Esophagus muscularis mucosa (tissue), 4 donors: ENCODE results near the gene SLCO4A1. TPM values are rescaled to one million over a fixed set of nuclear protein-coding genes. Genes with fewer than 3 reads are reported as not detected.

Source experiments
- DNase-seq: peaks from one replicate; pipeline ENCODE4 v3.0.0-alpha.2; 2017; ENCODE audit errors: extremely low spot score
- H3K27ac ChIP-seq, 4 donors: fragments of 200-600 bp; sonication (generic); replicated peaks in 1 of 4; 1 replicate in 3 of 4; 2 replicates in 1 of 4; pipeline ENCODE4 v1.5.1; 2016 to 2019; ENCODE audit warnings: mild to moderate bottlenecking in 1 of 4
- H3K27me3 ChIP-seq, 4 donors: fragments of 200-600 bp; sonication (generic); one replicate each; pipeline versions ENCODE4 v1.5.1 to v1.6.0; 2016 to 2019
- H3K36me3 ChIP-seq, 4 donors: fragments of 200-600 bp; sonication (generic); one replicate each; pipeline ENCODE4 v1.5.1; 2016 to 2019
- H3K4me1 ChIP-seq, 4 donors: fragments of 200-600 bp; sonication (generic); one replicate each; pipeline ENCODE4 v1.5.1; 2016 to 2019
- H3K4me3 ChIP-seq, 4 donors: fragments of 200-600 bp; sonication (generic); 1 replicate in 2 of 4; 2 replicates in 2 of 4; pipeline ENCODE4 v1.5.1; 2016 to 2019; ENCODE audit warnings: mild to moderate bottlenecking in 4 of 4, moderate library complexity in 1 of 4
- H3K9me3 ChIP-seq, 4 donors: fragments of 200-600 bp; sonication (generic); 1 replicate in 3 of 4; 2 replicates in 1 of 4; pipeline ENCODE4 v1.5.1; 2016 to 2019
- CTCF ChIP-seq, 3 experiments: fragments of 200-600 bp in 2 of 3; fragments of 450-650 bp in 1 of 3; sonication (generic) in 2 of 3; IDR thresholded peaks; one replicate each; pipeline ENCODE4 v1.5.1; 2017 to 2019; ENCODE audit warnings: antibody characterized with exemption in 3 of 3, mild to moderate bottlenecking in 2 of 3, moderate library complexity in 1 of 3
- EP300 ChIP-seq: sonication (generic); formaldehyde crosslinking; IDR thresholded peaks from one replicate; pipeline ENCODE4 v1.6.1; 2017; ENCODE audit warnings: antibody characterized with exemption
- POLR2A ChIP-seq: fragments of 450-650 bp; IDR thresholded peaks from one replicate; pipeline ENCODE4 v1.6.1; 2017; ENCODE audit warnings: antibody characterized with exemption, moderate library complexity, mild to moderate bottlenecking, low read depth
- POLR2AphosphoS5 ChIP-seq, 2 donors: sonication (generic); formaldehyde crosslinking; IDR thresholded peaks; one replicate each; pipeline ENCODE4 v1.6.1; 2017; ENCODE audit warnings: antibody characterized with exemption in 2 of 2
- WGBS: methylation state at CpG from one replicate; pipeline ENCODE4 v1.1.5; 2018; 5-methylcytosine and 5-hydroxymethylcytosine counted together
- intact Hi-C: fragments of 100-400 bp; cut with DNase I; formaldehyde crosslinking; loops from one replicate; pipeline ENCODE4 v1.15.1; 2023
- total RNA-seq, 4 donors: library from RNA; depleted of rRNA; stranded (reverse); fragments of >200 nt; gene quantifications; one replicate each; pipeline versions ENCODE4 v1.1.0 to v1.2.1, GENCODE V29; 2016

Gene SLCO4A1
- total RNA-seq, 4 donors from 2014 or later: 10.0 to 42.4 (median 30.1) TPM

DNA sequence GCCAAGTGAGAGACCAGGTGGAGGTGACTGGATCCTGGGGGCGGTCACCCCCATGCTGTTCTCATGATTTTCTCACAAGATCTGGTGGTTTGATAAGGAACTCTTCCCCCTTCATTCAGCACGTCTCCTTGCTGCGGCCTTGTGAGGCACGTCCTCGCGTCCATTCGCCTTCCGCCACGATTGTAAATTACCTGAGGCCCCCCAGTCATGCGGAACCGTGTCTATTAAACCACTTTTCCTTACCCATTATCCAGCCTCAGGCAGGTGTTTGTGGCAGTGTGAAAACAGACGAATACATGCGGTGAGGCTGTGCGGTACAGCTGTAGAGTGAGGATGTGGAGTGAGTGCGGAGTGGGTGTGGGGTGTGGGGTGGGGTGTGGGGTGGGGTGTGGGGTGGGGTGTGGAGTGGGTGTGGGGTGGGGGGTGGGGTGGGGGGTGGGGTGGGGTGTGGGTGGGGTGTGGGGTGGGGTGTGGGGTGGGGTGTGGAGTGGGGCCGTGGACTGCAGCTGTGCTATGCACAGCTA is 54.2 kb downstream of the SLCO4A1 start:
- Histone ChIP-seq H3K36me3 (no peaks in the 10 kb centered on the region), H3K9me3 (no peaks in the 10 kb centered on the region), H3K27ac (no peak overlapping the region), H3K4me1 (peaks cover 0 to 8% (median 0%) of the 10 kb centered on the region in 4 donors), H3K27me3 (peaks cover 0 to 24% (median 2%) of the 10 kb centered on the region in 4 donors), H3K4me3 (no peak overlapping the region)
- 88% methylated on average over 14 of the region's 16 CpGs for WGBS
- intact Hi-C loops: no loop called here
- DNase-seq: no peak
- TF ChIP-seq CTCF (IDR thresholded peaks at IDR 0.05) (no peak), POLR2A (no peak), EP300 (no peak), POLR2AphosphoS5 (IDR thresholded peaks at IDR 0.05) (no peak)

DNA sequence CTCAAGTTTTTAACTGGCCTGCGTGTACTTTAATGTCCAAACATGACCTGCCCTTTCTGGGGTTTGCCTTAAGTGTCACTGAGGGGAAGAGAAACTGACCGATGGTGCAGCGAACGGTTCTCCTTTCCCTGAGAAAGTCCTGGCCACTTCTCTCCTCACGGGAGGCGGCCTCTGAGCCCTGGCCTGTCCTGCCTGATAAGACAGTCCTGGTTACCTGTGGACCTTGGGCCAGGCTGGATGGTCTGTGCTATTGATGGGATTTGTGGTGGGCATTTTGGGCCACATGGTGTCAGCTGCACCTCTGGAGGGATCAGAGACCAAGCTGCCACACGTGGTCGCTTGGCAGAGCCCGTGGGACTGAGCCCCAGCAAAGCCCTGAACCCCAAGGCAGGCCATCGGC is 54.7 kb downstream of the SLCO4A1 start:
- 77% methylated on average over 6 of the region's 10 CpGs for WGBS
- H3K27ac ChIP-seq: peak overlapping the region in 1 of 4 donors; percentile 31

DNA sequence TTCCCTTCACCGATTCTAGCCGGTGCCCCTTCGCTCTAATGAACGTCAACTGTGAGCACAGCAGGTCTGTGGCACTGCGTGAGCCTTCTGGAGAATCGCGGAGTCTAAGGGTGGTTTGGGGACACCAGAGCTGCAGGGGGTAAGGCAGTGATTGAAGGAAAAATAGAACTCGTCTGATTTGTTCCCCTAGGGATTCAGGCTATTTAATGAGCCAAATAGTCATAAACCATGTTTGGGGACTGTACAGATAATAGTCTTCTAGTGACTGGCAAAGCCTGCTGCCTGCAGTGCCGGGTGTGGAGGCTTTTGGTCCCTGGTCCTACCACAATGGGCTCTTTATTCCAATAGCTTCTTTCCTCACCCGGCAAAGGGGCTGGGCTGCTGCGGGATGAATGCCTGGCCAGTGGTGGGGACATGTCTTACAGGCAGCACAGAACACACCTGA is 55.2 kb downstream of the SLCO4A1 start:
- TF ChIP-seq POLR2AphosphoS5 (IDR thresholded peaks at IDR 0.05) (no peak), CTCF (IDR thresholded peaks at IDR 0.05) (no peak), POLR2A (no peak), EP300 (no peak)
- peak overlapping the region in 1 of 4 donors; percentile 31 for H3K27ac ChIP-seq
- H3K4me3 ChIP-seq: no peak overlapping the region
- intact Hi-C loops: no loop called here
- no peak for DNase-seq
- H3K9me3 ChIP-seq: no peaks in the 10 kb centered on the region
- H3K36me3 ChIP-seq: no peaks in the 10 kb centered on the region
- peaks cover 0 to 3% (median 0%) of the 10 kb centered on the region in 4 donors for H3K4me1 ChIP-seq
- 90% methylated on average over 11 of the region's 11 CpGs for WGBS
- peaks cover 0 to 17% (median 0%) of the 10 kb centered on the region in 4 donors for H3K27me3 ChIP-seq

More for the DNA sequence above, 54.7 kb downstream of the SLCO4A1 start:
- no peaks in the 10 kb centered on the region for H3K36me3 ChIP-seq
- H3K4me3 ChIP-seq: no peak overlapping the region
- H3K4me1 ChIP-seq: peaks cover 0 to 6% (median 0%) of the 10 kb centered on the region in 4 donors
- TF ChIP-seq POLR2A (no peak), CTCF (IDR thresholded peaks at IDR 0.05) (no peak), EP300 (no peak), POLR2AphosphoS5 (IDR thresholded peaks at IDR 0.05) (no peak)
- intact Hi-C loops: no loop called here
- H3K9me3 ChIP-seq: no peaks in the 10 kb centered on the region
- no peak for DNase-seq
- H3K27me3 ChIP-seq: peaks cover 0 to 20% (median under 1%) of the 10 kb centered on the region in 4 donors

DNA sequence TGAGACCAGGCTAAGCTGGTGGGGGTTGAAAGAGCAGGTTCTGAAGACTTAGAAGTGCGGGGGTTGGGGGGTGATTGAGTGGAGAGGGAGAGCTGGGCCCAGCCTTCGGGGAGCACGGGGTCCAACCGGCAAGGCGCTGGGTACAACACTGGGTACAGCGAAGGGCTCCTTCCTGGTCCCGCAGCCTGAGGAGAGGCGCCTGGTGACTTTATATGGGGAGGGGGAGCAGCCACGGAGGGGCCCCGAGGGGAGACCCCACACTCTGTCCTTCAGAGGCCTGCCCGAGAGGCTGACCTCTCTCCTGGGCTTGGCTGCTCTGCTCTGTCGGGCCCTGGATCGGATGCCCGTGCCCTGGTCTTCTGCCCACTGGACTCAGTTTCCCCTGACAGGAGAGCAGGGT is 55.9 kb downstream of the SLCO4A1 start:
- H3K27ac ChIP-seq: no peak overlapping the region
- intact Hi-C loops: no loop called here
- TF ChIP-seq CTCF (IDR thresholded peaks at IDR 0.05) (no peak), POLR2AphosphoS5 (IDR thresholded peaks at IDR 0.05) (no peak), EP300 (no peak), POLR2A (no peak)
- no peaks in the 10 kb centered on the region for H3K9me3 ChIP-seq
- DNase-seq: no peak
- H3K4me1 ChIP-seq: peaks cover 0 to 5% (median 2%) of the 10 kb centered on the region in 4 donors
- no peak overlapping the region for H3K4me3 ChIP-seq
- H3K27me3 ChIP-seq: peaks cover 0 to 12% (median 0%) of the 10 kb centered on the region in 4 donors
- 91% methylated on average over 8 of the region's 14 CpGs for WGBS
- H3K36me3 ChIP-seq: no peaks in the 10 kb centered on the region

GRCh38 chr20:62699296-62699695 is 57.0 kb downstream of the SLCO4A1 start:
- Histone ChIP-seq H3K36me3 (no peaks in the 10 kb centered on the region), H3K4me1 (peaks cover 0 to 16% (median 13%) of the 10 kb centered on the region in 4 donors), H3K9me3 (no peaks in the 10 kb centered on the region), H3K27me3 (peaks cover 0 to 1% (median 0%) of the 10 kb centered on the region in 4 donors), H3K27ac (no peak overlapping the region), H3K4me3 (no peak overlapping the region)
- TF ChIP-seq POLR2A: no peak
- no peak for TF ChIP-seq CTCF (IDR thresholded peaks at IDR 0.05)
- TF ChIP-seq EP300: no peak
- TF ChIP-seq POLR2AphosphoS5 (IDR thresholded peaks at IDR 0.05): no peak
- intact Hi-C loops: no loop called here
- DNase-seq: no peak
- 95% methylated on average over 7 of the region's 19 CpGs for WGBS
